ENCODE results near the gene SETD7. TPM values are rescaled to one million over a fixed set of nuclear protein-coding genes. Genes with fewer than 3 reads are reported as not detected.

SETD7 gene
- total RNA-seq, 1 experiment from 2014 or later = 59.4 TPM

GRCh38 chr4:139509727-139510410 lies 46.1 kb downstream of the SETD7 start:
- no peak overlapping the region for H3K4me2 ChIP-seq (ENCODE audit: low read depth, low read length, poor library complexity, severe bottlenecking)
- no peak overlapping the region for H3K4me3 ChIP-seq (ENCODE audit: low read length)
- H3K9ac ChIP-seq (ENCODE audit: low read length) = no peak overlapping the region
- H3K79me2 ChIP-seq (ENCODE audit: low read length) = no peaks in the 10 kb centered on the region
- H3K9me2 ChIP-seq (replicated peaks; ENCODE audit: insufficient read depth, low read length) = no peaks in the 10 kb centered on the region
- H4K20me1 ChIP-seq (ENCODE audit: insufficient read depth, low read depth, low read length) = no peaks in the 10 kb centered on the region
- H2AFZ ChIP-seq (ENCODE audit: low read length) = no peak overlapping the region
- no peak overlapping the region for H3K27ac ChIP-seq (ENCODE audit: low read length)
- no peaks in the 10 kb centered on the region for H3K9me3 ChIP-seq (ENCODE audit: low read length)
- no peaks in the 10 kb centered on the region for H3K4me1 ChIP-seq (ENCODE audit: low read length)
- H3K36me3 ChIP-seq (ENCODE audit: insufficient read depth, low read length) = peaks cover 55% of the 10 kb centered on the region
- H3K27me3 ChIP-seq (ENCODE audit: low read length) = no peaks in the 10 kb centered on the region
- no peak for DNase-seq

DNA sequence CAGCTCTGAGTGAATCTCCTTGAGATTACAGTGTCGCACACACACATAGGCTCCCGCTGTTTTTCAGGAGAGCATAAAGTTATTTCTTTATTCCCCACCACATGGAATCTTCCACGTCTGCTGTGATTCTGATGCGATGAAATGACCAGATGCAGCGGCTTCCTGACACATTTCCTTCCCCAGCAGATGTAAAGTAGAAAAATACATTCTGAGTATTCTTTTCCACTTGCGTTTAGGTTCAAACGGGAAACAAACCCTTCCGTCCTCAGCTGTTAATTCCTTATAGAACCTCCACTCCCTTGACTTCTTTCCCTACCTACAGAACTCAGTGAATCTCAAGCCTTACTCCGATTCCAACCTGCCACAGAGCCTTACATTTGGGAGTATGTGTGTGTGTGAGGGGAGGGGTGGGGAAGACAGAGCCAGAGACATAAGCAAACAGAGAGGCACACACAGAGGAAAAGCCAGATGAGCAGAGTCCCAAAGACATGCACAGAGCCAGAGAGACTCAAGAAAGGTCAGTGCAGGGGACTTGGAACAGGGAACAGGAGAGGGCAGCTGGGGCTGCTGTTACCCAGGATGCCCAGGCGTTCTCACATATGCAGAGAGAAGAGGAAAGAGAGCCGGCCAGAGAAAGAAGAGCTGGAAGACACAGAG lies 47.3 kb downstream of the SETD7 start:
- H3K27me3 ChIP-seq (ENCODE audit: low read length) = no peaks in the 10 kb centered on the region

DNA sequence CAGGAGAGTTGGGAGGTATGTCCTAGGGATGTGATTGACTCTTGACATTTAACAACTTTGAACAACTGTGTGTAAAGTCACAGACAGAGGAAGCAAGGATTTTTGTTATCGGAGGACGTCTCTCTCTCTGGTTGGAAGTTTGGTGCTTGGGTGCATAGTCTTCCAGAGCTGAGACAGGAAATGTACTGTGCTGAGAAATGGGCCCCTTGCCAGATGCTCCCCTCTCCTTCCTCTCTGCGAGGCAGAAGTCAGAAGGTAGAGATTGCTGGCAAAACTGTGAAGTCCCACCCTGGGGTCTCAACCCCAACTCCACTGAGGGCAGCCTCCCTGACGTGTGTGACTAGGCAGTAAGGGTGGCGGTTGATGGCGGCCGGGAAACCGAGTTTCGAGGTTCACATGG lies 49.2 kb downstream of the SETD7 start:
- no peak overlapping the region for H3K9ac ChIP-seq (ENCODE audit: low read length)
- H3K4me1 ChIP-seq (ENCODE audit: low read length) = no peaks in the 10 kb centered on the region

More for the DNA sequence above, 47.3 kb downstream of the SETD7 start:
- Histone ChIP-seq H3K36me3 (ENCODE audit: insufficient read depth, low read length) (peaks cover 43% of the 10 kb centered on the region), H4K20me1 (ENCODE audit: insufficient read depth, low read depth, low read length) (no peaks in the 10 kb centered on the region), H3K9me3 (ENCODE audit: low read length) (no peaks in the 10 kb centered on the region), H3K4me1 (ENCODE audit: low read length) (no peaks in the 10 kb centered on the region), H3K9me2 (replicated peaks; ENCODE audit: insufficient read depth, low read length) (no peaks in the 10 kb centered on the region), H3K27ac (ENCODE audit: low read length) (no peak overlapping the region), H3K79me2 (ENCODE audit: low read length) (no peaks in the 10 kb centered on the region), H3K4me2 (ENCODE audit: low read depth, low read length, poor library complexity, severe bottlenecking) (no peak overlapping the region), H3K4me3 (ENCODE audit: low read length) (no peak overlapping the region), H3K9ac (ENCODE audit: low read length) (no peak overlapping the region), H2AFZ (ENCODE audit: low read length) (no peak overlapping the region)
- DNase-seq = no peak

GRCh38 chr4:139503622-139504166 lies 52.3 kb downstream of the SETD7 start:
- H3K9me2 ChIP-seq (replicated peaks; ENCODE audit: insufficient read depth, low read length) = no peaks in the 10 kb centered on the region
- no peaks in the 10 kb centered on the region for H3K9me3 ChIP-seq (ENCODE audit: low read length)
- no peak overlapping the region for H2AFZ ChIP-seq (ENCODE audit: low read length)

More for the DNA sequence above, 49.2 kb downstream of the SETD7 start:
- no peak overlapping the region for H2AFZ ChIP-seq (ENCODE audit: low read length)
- no peak for DNase-seq
- H3K79me2 ChIP-seq (ENCODE audit: low read length) = no peaks in the 10 kb centered on the region
- H3K4me2 ChIP-seq (ENCODE audit: low read depth, low read length, poor library complexity, severe bottlenecking) = no peak overlapping the region
- no peaks in the 10 kb centered on the region for H3K27me3 ChIP-seq (ENCODE audit: low read length)
- H4K20me1 ChIP-seq (ENCODE audit: insufficient read depth, low read depth, low read length) = no peaks in the 10 kb centered on the region
- H3K9me2 ChIP-seq (replicated peaks; ENCODE audit: insufficient read depth, low read length) = no peaks in the 10 kb centered on the region
- no peaks in the 10 kb centered on the region for H3K9me3 ChIP-seq (ENCODE audit: low read length)
- no peak overlapping the region for H3K4me3 ChIP-seq (ENCODE audit: low read length)
- H3K27ac ChIP-seq (ENCODE audit: low read length) = no peak overlapping the region
- H3K36me3 ChIP-seq (ENCODE audit: insufficient read depth, low read length) = peaks cover 34% of the 10 kb centered on the region

DNA sequence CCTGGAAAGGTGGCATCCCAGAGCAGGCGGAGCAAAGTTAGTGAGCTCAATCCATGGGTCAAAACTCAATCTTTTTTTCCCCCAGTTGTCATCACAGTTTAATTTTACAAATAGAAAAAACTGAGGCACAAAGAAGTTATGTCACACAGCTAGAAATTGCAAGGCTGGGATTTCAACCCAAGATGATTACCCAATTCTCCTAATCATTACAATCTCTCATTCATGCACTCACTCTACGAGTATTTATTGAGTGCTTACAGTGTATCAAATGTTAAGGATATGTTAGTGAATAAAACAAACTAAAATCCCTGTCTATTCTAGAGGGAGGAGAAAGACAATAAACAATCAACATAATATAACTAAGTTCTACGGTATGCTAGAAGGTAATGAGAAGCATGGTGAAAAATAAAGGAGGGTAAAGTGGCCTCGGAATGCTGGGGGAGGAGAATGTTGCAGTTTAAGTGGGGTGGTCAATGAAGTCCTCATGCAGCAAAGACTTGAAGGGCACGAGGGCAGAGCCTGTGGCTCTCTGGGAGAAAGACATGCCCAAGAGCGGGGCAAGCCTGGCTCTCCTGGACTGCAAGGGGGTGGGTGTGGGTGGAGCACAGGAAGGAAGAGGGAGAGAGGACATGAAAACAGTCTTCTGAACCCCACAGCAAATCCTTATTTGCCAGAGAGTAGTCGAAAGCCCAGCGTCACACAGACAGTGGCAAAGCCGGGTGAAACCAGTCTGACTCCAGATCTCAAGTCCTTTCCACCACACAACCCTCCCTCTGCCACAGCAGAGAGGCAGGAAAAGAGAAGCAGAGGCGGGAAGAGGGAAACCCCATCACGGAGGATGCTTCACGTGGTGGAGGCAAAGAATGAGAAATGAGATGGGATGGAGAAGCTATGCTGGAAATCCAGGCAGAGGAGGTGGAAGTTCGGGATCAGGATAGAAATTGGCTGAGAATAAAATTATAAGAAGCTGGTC lies 53.8 kb downstream of the SETD7 start:
- H2AFZ ChIP-seq (ENCODE audit: low read length) = no peak overlapping the region

More at GRCh38 chr4:139503622-139504166, 52.3 kb downstream of the SETD7 start:
- H3K4me1 ChIP-seq (ENCODE audit: low read length) = no peaks in the 10 kb centered on the region
- H3K27me3 ChIP-seq (ENCODE audit: low read length) = no peaks in the 10 kb centered on the region
- no peak overlapping the region for H3K27ac ChIP-seq (ENCODE audit: low read length)
- no peaks in the 10 kb centered on the region for H4K20me1 ChIP-seq (ENCODE audit: insufficient read depth, low read depth, low read length)
- H3K79me2 ChIP-seq (ENCODE audit: low read length) = no peaks in the 10 kb centered on the region
- no peak overlapping the region for H3K9ac ChIP-seq (ENCODE audit: low read length)
- no peak for DNase-seq
- no peak overlapping the region for H3K4me3 ChIP-seq (ENCODE audit: low read length)
- H3K36me3 ChIP-seq (ENCODE audit: insufficient read depth, low read length) = peaks cover 18% of the 10 kb centered on the region; the same call in 1 of the 2 replicates
- no peak overlapping the region for H3K4me2 ChIP-seq (ENCODE audit: low read depth, low read length, poor library complexity, severe bottlenecking)

DNA sequence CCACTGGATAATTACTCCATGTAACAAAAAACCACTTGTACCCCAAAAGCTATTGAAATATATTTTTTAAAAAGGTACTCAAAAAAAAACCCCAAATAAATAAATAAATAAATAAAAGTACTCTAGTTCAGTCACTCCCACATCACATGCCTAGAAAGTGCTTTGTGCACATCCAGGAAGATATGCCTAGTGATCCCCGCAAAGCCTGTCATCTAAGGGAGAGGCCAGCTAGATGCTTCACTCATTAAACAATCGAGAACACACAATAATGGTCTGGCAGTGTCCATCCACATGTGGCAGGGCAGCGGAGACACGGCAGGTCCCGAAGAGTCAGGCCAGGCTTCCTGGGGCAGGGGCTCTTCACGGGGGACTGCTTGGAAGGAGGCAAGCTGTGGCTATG lies 54.5 kb downstream of the SETD7 start:
- H4K20me1 ChIP-seq (ENCODE audit: insufficient read depth, low read depth, low read length) = no peaks in the 10 kb centered on the region
- H3K79me2 ChIP-seq (ENCODE audit: low read length) = no peaks in the 10 kb centered on the region
- no peak overlapping the region for H3K9ac ChIP-seq (ENCODE audit: low read length)
- H3K4me1 ChIP-seq (ENCODE audit: low read length) = no peaks in the 10 kb centered on the region
- no peak overlapping the region for H3K4me2 ChIP-seq (ENCODE audit: low read depth, low read length, poor library complexity, severe bottlenecking)
- H3K27ac ChIP-seq (ENCODE audit: low read length) = no peak overlapping the region
- H3K36me3 ChIP-seq (ENCODE audit: insufficient read depth, low read length) = peaks cover 10% of the 10 kb centered on the region; the same call in 1 of the 2 replicates
- no peaks in the 10 kb centered on the region for H3K9me2 ChIP-seq (replicated peaks; ENCODE audit: insufficient read depth, low read length)
- DNase-seq = no peak
- H3K9me3 ChIP-seq (ENCODE audit: low read length) = no peaks in the 10 kb centered on the region
- no peak overlapping the region for H3K4me3 ChIP-seq (ENCODE audit: low read length)
- H2AFZ ChIP-seq (ENCODE audit: low read length) = no peak overlapping the region
- no peaks in the 10 kb centered on the region for H3K27me3 ChIP-seq (ENCODE audit: low read length)

More for the DNA sequence above, 53.8 kb downstream of the SETD7 start:
- H3K4me1 ChIP-seq (ENCODE audit: low read length) = no peaks in the 10 kb centered on the region
- H3K27ac ChIP-seq (ENCODE audit: low read length) = no peak overlapping the region
- H3K9me2 ChIP-seq (replicated peaks; ENCODE audit: insufficient read depth, low read length) = no peaks in the 10 kb centered on the region
- H3K9me3 ChIP-seq (ENCODE audit: low read length) = no peaks in the 10 kb centered on the region
- peaks cover 14% of the 10 kb centered on the region; the same call in 1 of the 2 replicates for H3K36me3 ChIP-seq (ENCODE audit: insufficient read depth, low read length)
- no peak overlapping the region for H3K4me2 ChIP-seq (ENCODE audit: low read depth, low read length, poor library complexity, severe bottlenecking)
- no peak overlapping the region for H3K9ac ChIP-seq (ENCODE audit: low read length)
- H3K4me3 ChIP-seq (ENCODE audit: low read length) = no peak overlapping the region
- no peaks in the 10 kb centered on the region for H3K27me3 ChIP-seq (ENCODE audit: low read length)
- H3K79me2 ChIP-seq (ENCODE audit: low read length) = no peaks in the 10 kb centered on the region
- no peaks in the 10 kb centered on the region for H4K20me1 ChIP-seq (ENCODE audit: insufficient read depth, low read depth, low read length)
- no peak for DNase-seq

GRCh38 chr4:139501117-139501516 lies 54.9 kb downstream of the SETD7 start:
- no peak for DNase-seq
- Histone ChIP-seq H4K20me1 (ENCODE audit: insufficient read depth, low read depth, low read length) (no peaks in the 10 kb centered on the region), H3K4me2 (ENCODE audit: low read depth, low read length, poor library complexity, severe bottlenecking) (no peak overlapping the region), H3K79me2 (ENCODE audit: low read length) (no peaks in the 10 kb centered on the region), H3K9me2 (replicated peaks; ENCODE audit: insufficient read depth, low read length) (no peaks in the 10 kb centered on the region), H3K4me3 (ENCODE audit: low read length) (no peak overlapping the region), H3K9me3 (ENCODE audit: low read length) (no peaks in the 10 kb centered on the region), H3K27ac (ENCODE audit: low read length) (no peak overlapping the region), H3K4me1 (ENCODE audit: low read length) (no peaks in the 10 kb centered on the region), H2AFZ (ENCODE audit: low read length) (no peak overlapping the region), H3K36me3 (ENCODE audit: insufficient read depth, low read length) (peaks cover 6% of the 10 kb centered on the region; the same call in 1 of the 2 replicates), H3K27me3 (ENCODE audit: low read length) (no peaks in the 10 kb centered on the region), H3K9ac (ENCODE audit: low read length) (no peak overlapping the region)

All from Karpas-422 (cell line).